K562 (cell line): ENCODE results near the gene KLHL22. TPM values are rescaled to one million over a fixed set of nuclear protein-coding genes. Genes with fewer than 3 reads are reported as not detected.

ENCODE experiments used
- BCOR ChIP-seq: fragments of 450-650 bp; IDR thresholded peaks from 2 replicates; pipeline ENCODE4 v1.6.1; 2016
- CC2D1A ChIP-seq: fragments of 450-650 bp; IDR thresholded peaks from 2 replicates; pipeline ENCODE4 v1.6.1; 2017; ENCODE audit warnings: mild to moderate bottlenecking
- CHD1 ChIP-seq: fragments of 200-600 bp; sonication (generic); IDR thresholded peaks from one replicate; pipeline ENCODE4 v1.6.1; 2012; ENCODE audit warnings: mild to moderate bottlenecking, moderate library complexity, low read length, inconsistent platforms
- CSDE1 ChIP-seq, 2 experiments: fragments of 450-650 bp; IDR thresholded peaks; 2 replicates each; pipeline ENCODE4 v1.6.1; 2016; ENCODE audit warnings: mild to moderate bottlenecking in 1 of 2
- EHMT2 ChIP-seq: fragments of 450-650 bp; IDR thresholded peaks from 2 replicates; pipeline ENCODE4 v1.6.1; 2018; ENCODE audit warnings: antibody characterized with exemption
- ELF1 ChIP-seq: fragments of 200-800 bp; sonication (Bioruptor generic); IDR thresholded peaks from 2 replicates; pipeline ENCODE4 v1.6.1; 2016; ENCODE audit warnings: missing genetic modification characterization, missing compliant biosample characterization
- HDGF ChIP-seq: fragments of 450-650 bp; IDR thresholded peaks from 2 replicates; pipeline ENCODE4 v1.6.1; 2016
- HNRNPLL ChIP-seq: fragments of 200-400 bp; formaldehyde crosslinking; IDR thresholded peaks from 2 replicates; pipeline ENCODE4 v1.6.1; 2017; ENCODE audit warnings: low read length, low read depth, mild to moderate bottlenecking; ENCODE audit not compliant: poor library complexity, severe bottlenecking
- KLF10 ChIP-seq: fragments of 250-450 bp; sonication (Bioruptor Pico); IDR thresholded peaks from 2 replicates; pipeline ENCODE4 v1.6.1; 2021; ENCODE audit warnings: matching md5 sums
- MCM5 ChIP-seq: fragments of 450-650 bp; IDR thresholded peaks from 2 replicates; pipeline ENCODE4 v1.6.1; 2016; ENCODE audit warnings: low read depth
- MED1 ChIP-seq: sonication (generic); formaldehyde crosslinking; IDR thresholded peaks from 2 replicates; pipeline ENCODE4 v1.8.1; 2023; ENCODE audit warnings: missing genetic modification reagents, borderline replicate concordance
- SMC3 ChIP-seq: conservative IDR thresholded peaks from 2 replicates; pipeline ENCODE4 v1.6.1; 2011; ENCODE audit warnings: low read depth, low read length, improper control_type of control experiment; ENCODE audit not compliant: insufficient read depth
- TRIM28 ChIP-seq: fragments of 450-650 bp; IDR thresholded peaks from 2 replicates; pipeline ENCODE4 v1.6.1; 2017
- TSC22D4 ChIP-seq: fragments of 450-650 bp; IDR thresholded peaks from 2 replicates; pipeline ENCODE4 v1.6.1; 2016; ENCODE audit warnings: missing genetic modification characterization, missing biosample characterization, control low read depth
- U2AF1 ChIP-seq: fragments of 200-400 bp; formaldehyde crosslinking; optimal IDR thresholded peaks from 2 replicates; pipeline ENCODE3; 2017; ENCODE audit warnings: mild to moderate bottlenecking, low read depth, low read length, moderate library complexity
- ZNF3 ChIP-seq: fragments of 250-450 bp; sonication (Bioruptor Pico); IDR thresholded peaks from 2 replicates; pipeline ENCODE4 v1.5.0; 2021; ENCODE audit warnings: mild to moderate bottlenecking, moderate library complexity
- polyA plus RNA-seq, 8 experiments: library from polyadenylated mRNA; depleted of rRNA in 4 of 8; stranded (reverse) in 5 of 8; unstranded in 3 of 8; fragments of >200 nt; fragmentation: Nextera tagmentation in 2 of 8; fragmentation: Illumina TruSeq in 1 of 8; extraction: Ambion mirVana in 2 of 8; extraction: Trizol in 1 of 8; gene quantifications; 2 replicates each; pipeline versions ENCODE4 v1.2.1 to v1.2.3, GENCODE V29; 2011 to 2014; ENCODE audit warnings: inconsistent platforms in 1 of 8, missing spikeins in 1 of 8
- total RNA-seq, 7 experiments: library from RNA; depleted of rRNA in 6 of 7; stranded (reverse); fragments of >200 nt in 6 of 7; fragmentation: Illumina TruSeq in 2 of 7; extraction: Trizol in 2 of 7; gene quantifications; 2 replicates each; pipeline versions ENCODE4 v1.2.1 to v1.2.3, GENCODE V29; 2011 to 2021; ENCODE audit warnings: low replicate concordance in 1 of 7
- TF ChIP-seq, protein P1 (sequence below): IDR thresholded peaks from 2 replicates; pipeline ENCODE4 v1.6.1; 2012; ENCODE audit warnings: low read depth, low read length, improper control_type of control experiment, borderline replicate concordance
- TF ChIP-seq, protein P2 (sequence below): fragments of 450-650 bp; formaldehyde crosslinking; IDR thresholded peaks from 2 replicates; pipeline ENCODE4 v1.4.0; 2022; ENCODE audit warnings: missing genetic modification characterization
- TF ChIP-seq, protein P3 (sequence below): fragments of 250-450 bp; sonication (Bioruptor Pico); IDR thresholded peaks from 2 replicates; pipeline ENCODE4 v1.8.0; 2021; ENCODE audit warnings: moderate library complexity, mild to moderate bottlenecking, inconsistent platforms
- TF ChIP-seq, protein P4 (sequence below): fragments of 450-650 bp; formaldehyde crosslinking; conservative IDR thresholded peaks from 2 replicates; pipeline ENCODE4 v1.4.0; 2022; ENCODE audit warnings: mild to moderate bottlenecking, missing genetic modification characterization
- TF ChIP-seq, protein P5 (sequence below): sonication (generic); formaldehyde crosslinking; IDR thresholded peaks from 2 replicates; pipeline ENCODE4 v1.8.1; 2022; ENCODE audit warnings: missing genetic modification reagents

KLHL22 gene
- total and polyA plus RNA-seq, 9 of the 15 experiments (the other 6 are each of a cell fraction or from before 2014, with no cell fraction given) = 1.3 to 25.6 (median 15.2) TPM

DNA sequence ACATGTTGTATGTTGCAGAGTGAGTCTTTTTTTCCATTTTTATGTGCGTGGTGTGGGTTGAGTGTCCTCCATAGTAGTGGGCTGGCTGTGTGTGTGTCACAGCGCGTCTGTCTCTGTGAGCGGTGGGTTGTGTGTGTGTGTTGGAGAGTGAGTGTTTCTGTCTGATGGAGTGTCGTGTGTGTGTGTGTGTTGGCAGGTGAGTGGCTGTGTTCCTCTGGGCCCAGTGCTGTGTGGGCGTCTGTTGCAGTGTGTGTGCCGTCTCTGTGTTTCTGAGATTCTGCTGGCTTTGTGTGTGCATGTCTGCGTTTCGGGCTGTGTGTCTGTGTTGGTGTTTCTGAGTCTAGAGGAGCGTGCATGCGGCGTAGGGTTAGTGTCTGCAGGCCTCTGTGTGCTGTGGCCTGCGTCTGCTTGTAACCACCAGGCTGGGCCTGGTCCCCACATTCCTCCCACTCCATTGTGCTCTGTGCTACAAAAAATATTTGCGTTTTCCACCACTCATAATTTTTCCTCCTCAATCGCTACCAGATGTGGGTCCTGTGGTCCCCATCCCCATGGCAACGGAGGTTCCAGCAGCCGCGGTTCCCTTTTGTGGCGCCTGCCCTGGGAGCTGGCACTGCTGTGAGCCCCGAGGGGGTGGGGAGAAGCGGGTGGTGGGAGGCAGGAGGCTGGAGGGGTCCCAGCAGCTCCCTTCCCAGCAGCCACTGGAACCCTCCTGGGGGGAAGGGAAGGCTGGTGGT lies 73.2 kb downstream of the KLHL22 start (continued):
- TF ChIP-seq, protein P1, sequence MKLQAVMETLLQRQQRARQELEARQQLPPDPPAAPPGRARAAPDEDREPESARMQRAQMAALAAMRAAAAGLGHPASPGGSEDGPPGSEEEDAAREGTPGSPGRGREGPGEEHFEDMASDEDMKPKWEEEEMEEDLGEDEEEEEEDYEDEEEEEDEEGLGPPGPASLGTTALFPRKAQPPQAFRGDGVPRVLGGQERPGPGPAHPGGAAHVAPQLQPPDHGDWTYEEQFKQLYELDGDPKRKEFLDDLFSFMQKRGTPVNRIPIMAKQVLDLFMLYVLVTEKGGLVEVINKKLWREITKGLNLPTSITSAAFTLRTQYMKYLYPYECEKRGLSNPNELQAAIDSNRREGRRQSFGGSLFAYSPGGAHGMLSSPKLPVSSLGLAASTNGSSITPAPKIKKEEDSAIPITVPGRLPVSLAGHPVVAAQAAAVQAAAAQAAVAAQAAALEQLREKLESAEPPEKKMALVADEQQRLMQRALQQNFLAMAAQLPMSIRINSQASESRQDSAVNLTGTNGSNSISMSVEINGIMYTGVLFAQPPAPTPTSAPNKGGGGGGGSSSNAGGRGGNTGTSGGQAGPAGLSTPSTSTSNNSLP = no peak
- peak; percentile 18; the same call in 1 of the 2 replicates for TF ChIP-seq SMC3
- peak; percentile 99; the same call in 1 of the 2 replicates for TF ChIP-seq MCM5
- TF ChIP-seq, protein P2, sequence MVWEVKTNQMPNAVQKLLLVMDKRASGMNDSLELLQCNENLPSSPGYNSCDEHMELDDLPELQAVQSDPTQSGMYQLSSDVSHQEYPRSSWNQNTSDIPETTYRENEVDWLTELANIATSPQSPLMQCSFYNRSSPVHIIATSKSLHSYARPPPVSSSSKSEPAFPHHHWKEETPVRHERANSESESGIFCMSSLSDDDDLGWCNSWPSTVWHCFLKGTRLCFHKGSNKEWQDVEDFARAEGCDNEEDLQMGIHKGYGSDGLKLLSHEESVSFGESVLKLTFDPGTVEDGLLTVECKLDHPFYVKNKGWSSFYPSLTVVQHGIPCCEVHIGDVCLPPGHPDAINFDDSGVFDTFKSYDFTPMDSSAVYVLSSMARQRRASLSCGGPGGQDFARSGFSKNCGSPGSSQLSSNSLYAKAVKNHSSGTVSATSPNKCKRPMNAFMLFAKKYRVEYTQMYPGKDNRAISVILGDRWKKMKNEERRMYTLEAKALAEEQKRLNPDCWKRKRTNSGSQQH = peak; percentile 86
- 0 out of 4 replicates have a peak, but pooled peaks of 1 of the 2 experiments have one; percentile 36 for TF ChIP-seq CSDE1 (IDR thresholded peaks at IDR 0.05)
- no peak for TF ChIP-seq ZNF3 (CRISPR knock-in tag)
- TF ChIP-seq, protein P3, sequence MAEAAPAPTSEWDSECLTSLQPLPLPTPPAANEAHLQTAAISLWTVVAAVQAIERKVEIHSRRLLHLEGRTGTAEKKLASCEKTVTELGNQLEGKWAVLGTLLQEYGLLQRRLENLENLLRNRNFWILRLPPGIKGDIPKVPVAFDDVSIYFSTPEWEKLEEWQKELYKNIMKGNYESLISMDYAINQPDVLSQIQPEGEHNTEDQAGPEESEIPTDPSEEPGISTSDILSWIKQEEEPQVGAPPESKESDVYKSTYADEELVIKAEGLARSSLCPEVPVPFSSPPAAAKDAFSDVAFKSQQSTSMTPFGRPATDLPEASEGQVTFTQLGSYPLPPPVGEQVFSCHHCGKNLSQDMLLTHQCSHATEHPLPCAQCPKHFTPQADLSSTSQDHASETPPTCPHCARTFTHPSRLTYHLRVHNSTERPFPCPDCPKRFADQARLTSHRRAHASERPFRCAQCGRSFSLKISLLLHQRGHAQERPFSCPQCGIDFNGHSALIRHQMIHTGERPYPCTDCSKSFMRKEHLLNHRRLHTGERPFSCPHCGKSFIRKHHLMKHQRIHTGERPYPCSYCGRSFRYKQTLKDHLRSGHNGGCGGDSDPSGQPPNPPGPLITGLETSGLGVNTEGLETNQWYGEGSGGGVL = no peak
- no peak for TF ChIP-seq CHD1
- TF ChIP-seq, protein P4, sequence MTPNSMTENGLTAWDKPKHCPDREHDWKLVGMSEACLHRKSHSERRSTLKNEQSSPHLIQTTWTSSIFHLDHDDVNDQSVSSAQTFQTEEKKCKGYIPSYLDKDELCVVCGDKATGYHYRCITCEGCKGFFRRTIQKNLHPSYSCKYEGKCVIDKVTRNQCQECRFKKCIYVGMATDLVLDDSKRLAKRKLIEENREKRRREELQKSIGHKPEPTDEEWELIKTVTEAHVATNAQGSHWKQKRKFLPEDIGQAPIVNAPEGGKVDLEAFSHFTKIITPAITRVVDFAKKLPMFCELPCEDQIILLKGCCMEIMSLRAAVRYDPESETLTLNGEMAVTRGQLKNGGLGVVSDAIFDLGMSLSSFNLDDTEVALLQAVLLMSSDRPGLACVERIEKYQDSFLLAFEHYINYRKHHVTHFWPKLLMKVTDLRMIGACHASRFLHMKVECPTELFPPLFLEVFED (CRISPR knock-in tag) = peak; percentile 87
- TF ChIP-seq TSC22D4 (tag) = no peak
- TF ChIP-seq EHMT2 = peak; percentile 52; the same call in 1 of the 2 replicates
- TF ChIP-seq TRIM28 = no peak
- peak; percentile 22 for TF ChIP-seq HNRNPLL
- 0 out of 2 replicates have a peak, but pooled peaks have one; percentile 28 for TF ChIP-seq CC2D1A
- TF ChIP-seq BCOR = peak; percentile 59
- no peak for TF ChIP-seq ELF1 (tag)
- TF ChIP-seq HDGF = peak; percentile 91; the same call in 1 of the 2 replicates
- no peak for TF ChIP-seq KLF10 (CRISPR knock-in tag)
- 0 out of 2 replicates have a peak, but pooled peaks have one; percentile 0 for TF ChIP-seq MED1
- TF ChIP-seq U2AF1 = no peak
- TF ChIP-seq, protein P5, sequence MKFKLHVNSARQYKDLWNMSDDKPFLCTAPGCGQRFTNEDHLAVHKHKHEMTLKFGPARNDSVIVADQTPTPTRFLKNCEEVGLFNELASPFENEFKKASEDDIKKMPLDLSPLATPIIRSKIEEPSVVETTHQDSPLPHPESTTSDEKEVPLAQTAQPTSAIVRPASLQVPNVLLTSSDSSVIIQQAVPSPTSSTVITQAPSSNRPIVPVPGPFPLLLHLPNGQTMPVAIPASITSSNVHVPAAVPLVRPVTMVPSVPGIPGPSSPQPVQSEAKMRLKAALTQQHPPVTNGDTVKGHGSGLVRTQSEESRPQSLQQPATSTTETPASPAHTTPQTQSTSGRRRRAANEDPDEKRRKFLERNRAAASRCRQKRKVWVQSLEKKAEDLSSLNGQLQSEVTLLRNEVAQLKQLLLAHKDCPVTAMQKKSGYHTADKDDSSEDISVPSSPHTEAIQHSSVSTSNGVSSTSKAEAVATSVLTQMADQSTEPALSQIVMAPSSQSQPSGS (CRISPR knock-in tag) = no peak
